ENCODE data around the gene TBC1D9B.

DNA sequence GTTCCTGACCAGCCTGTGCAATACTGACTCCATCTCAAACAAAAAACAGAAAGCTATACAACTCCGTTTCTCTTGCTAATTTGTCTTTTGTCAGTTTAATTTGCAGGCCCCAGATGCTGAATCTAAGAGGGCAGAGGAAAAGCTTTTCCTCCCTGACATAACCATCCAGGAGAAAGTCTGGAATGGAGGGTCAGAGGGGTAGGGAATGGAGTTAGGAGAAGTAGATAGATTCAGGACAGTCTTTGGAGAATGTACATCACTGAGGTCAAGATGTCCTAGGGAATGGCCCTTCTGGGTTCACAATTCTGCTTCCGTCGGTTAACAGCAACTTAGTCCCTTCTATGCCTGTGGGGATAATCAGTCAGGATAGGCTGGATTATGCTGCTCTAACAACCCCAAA, 93.6 kb downstream of the TBC1D9B start:
- TF ChIP-seq POLR2A (IDR thresholded peaks at IDR 0.05) = no peak
- TF ChIP-seq, protein P1, sequence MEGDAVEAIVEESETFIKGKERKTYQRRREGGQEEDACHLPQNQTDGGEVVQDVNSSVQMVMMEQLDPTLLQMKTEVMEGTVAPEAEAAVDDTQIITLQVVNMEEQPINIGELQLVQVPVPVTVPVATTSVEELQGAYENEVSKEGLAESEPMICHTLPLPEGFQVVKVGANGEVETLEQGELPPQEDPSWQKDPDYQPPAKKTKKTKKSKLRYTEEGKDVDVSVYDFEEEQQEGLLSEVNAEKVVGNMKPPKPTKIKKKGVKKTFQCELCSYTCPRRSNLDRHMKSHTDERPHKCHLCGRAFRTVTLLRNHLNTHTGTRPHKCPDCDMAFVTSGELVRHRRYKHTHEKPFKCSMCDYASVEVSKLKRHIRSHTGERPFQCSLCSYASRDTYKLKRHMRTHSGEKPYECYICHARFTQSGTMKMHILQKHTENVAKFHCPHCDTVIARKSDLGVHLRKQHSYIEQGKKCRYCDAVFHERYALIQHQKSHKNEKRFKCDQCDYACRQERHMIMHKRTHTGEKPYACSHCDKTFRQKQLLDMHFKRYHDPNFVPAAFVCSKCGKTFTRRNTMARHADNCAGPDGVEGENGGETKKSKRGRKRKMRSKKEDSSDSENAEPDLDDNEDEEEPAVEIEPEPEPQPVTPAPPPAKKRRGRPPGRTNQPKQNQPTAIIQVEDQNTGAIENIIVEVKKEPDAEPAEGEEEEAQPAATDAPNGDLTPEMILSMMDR (IDR thresholded peaks at IDR 0.05) = no peak
